Endothelial cell of hepatic sinusoid (primary cell): Measurements from ENCODE around the gene PSIP1.
"Not testable (repeated sequence)": the region's sequence is repeated elsewhere in the genome, so short reads cannot be mapped to it uniquely, and the experiment has no call there.

Source experiments
- in situ Hi-C: cut with HindIII; loops from 2 replicates; pipeline ENCODE4 v1.10.0; 2017; ENCODE audit warnings: low sequenced_read_pairs

Gene PSIP1

GRCh38 chr9:15510789-15511575 is at the start of gene PSIP1:
PSIP1 (minus strand) TSS chr9:15510970; CDS start chr9:15510188, 782 bp downstream.
- in situ Hi-C loops: no loop called here

GRCh38 chr9:15553528-15553898 is 42.7 kb upstream of the PSIP1 start:
- in situ Hi-C loops: no loop called here

DNA sequence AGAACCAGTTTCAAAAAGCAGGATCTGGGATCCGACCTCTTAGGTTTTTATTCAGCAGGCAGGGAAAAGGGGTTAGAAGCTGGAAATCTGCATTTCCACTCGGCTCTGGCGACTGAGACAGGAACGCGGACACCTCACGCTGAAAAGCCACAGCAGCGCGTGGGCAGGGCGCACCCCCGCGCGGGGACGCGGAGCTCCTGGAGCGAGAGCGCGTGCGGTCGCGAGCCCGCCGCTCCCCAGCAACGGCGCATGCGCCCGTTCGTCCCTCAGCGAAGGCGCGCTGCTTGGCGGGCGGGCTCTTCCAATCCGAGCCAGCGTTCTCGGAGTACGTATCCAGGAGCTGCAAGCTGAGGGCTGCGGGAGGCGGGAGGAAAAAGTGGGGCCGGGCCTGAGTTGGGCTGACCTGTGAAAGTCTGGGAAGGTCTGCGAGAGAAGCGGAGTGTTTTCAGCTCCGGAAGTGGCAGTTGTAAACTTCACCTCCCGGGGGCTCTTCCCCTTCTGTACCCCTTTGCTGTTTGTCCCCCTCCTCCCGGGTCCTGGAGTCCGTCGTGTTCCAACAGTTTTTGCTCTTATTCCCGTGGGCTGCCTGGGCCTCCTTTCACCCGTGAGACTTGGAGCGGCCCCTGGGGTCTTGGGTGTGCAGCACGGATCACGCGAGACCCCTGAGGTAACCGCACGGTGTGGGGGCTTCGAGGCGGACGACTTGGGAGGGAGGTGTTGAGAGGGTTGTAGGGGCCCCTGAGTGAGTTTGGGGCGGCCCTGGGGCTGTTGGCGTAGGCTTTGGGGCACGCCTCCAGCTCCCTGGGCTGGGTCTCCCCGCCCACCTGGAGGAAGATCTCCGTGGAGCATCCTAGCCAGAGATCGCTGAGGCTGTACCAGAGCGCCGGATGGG is 42.1 kb upstream of the PSIP1 start, which contains the start of gene CCDC171:
TSS of gene CCDC171 (plus strand) at position 408 of the 892 bp plus-strand sequence. CDS start 11,046 bp downstream, outside the sequence.
- in situ Hi-C loops: no loop called here

DNA sequence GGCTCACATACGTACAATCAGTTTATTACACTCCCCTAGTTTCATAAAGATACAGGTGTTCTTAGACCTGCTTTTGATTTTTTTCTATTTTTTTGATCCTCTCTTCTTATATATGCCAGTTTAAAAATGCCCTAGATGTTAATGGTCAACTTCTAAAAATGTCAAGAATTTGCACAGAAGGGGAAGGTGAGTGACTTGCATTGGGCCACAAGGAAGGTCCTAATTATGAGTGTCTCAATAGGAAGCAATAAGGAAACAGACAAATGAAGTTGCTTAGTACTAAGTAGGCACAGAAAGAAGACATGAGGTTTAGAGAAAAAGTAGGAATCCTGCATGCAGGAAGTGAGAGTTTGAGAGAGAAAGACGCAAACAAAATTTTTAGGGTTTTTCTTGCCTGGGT is 38.8 kb upstream of the PSIP1 start:
- in situ Hi-C loops: no loop called here

- in situ Hi-C loops: no loop called here
These were observed 32.5 kb upstream of the PSIP1 start for GRCh38 chr9:15543047-15543813.

- in situ Hi-C loops: no loop called here
These were observed 31.9 kb upstream of the PSIP1 start for GRCh38 chr9:15542624-15543023.

DNA sequence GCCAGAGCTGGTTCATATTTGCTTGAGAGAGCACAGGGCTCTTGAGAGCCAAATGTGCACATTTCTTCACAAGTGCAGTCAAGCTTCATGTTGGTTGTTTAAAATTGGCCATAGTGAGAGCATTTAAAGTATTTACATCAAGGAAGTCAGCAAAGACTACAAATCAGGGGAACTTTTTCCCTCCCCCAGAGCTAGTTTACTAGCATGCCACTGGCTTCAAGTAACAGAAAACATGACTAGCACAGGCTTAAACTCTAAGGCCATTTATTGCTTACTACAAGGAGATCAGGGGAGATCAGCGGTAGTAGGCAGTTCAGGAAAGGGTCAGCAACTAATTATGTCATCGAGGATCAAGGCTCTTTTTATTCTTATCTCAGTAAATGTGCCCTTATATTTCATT is 31.1 kb upstream of the PSIP1 start:
- in situ Hi-C loops: no loop called here

DNA sequence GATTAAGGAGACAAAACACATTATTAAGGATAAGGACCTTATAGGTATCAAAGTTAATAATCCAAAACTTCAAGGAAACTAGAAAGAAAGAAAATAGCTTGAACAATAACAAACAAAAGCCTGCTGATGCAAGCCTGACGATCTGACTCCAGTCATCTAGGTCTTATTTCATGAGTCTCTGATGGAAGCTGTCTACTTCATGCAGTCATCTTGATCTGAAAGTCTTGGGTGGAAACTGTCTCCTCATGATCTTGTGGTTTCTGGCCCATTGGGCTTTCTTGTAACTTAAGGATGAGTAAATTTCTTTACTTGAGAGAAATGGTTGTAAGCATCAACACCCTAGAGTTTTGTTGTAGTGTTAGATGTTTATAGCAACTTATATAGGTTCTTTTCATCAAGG is 20.6 kb upstream of the PSIP1 start:
- in situ Hi-C loops: no loop called here

DNA sequence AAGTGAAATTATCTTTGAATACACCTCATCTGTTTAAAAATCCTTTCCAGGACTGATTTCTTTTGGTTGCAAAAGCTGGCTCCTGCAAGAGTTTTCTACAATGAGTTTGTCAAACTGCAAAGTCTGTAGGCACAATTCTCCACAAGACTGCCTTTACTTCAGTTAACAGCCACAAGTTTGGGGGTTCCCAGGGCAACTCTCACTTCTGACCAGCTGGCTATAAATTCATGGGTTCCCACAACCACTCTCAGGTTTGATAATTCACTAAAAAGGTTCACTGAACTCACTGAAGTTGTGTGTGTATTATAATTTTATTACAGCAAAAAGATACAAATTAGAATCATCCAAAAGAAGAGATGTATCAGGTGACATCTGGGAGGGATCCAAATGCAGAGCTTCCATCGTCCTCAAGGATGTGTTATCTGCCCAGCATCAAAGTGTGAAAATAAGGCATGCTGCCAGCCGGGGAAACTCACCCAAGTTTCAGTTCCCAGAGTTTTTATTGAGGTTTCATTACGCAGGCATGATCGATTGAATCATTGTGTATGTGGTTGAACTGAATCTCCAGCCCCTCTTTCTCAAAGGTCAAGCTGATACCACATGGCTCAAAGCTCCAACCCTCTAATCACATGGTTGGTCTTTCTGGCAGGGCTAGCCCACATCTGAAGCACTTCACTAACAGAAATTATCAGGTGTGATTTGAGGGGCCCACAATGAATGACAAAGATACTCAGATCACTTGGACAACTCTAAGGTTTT is 19.0 kb upstream of the PSIP1 start:
- in situ Hi-C loops: no loop called here

DNA sequence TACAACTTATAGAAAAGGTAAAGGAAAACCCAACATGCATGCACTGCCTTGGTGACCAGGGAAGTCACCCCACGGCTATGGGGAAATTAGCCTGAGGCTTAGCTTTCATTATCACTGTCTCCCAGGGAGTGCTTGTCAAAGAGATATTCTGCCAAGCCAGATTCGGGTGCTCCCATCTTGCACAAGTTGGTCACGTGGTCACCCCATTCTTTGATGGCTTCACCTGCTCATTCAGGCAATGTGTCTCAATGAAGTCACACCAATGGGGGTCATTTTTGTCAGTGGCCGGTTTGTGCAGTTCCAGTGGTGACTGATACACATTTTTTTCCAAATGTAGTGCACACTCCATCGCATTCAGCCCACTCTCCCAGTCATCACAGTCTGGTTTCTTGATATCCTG is 16.3 kb upstream of the PSIP1 start:
- in situ Hi-C loops: not testable (repeated sequence)

DNA sequence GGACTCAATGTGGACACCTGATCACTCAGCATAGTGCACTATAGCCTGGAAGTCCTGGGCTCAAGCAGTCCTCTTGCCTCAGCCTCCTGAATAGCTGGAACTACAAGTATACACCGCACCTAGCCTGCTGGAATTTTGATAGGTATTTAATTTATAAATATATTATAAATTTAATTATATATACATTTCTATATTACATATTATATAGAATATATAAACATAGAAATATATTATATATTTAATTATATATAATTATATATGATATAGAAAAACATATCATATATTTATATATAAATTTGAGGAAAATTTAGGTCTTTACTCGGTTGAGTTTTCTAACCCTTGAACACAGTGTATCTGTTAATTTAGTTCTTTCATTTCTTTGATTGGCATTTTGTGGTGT is 15.2 kb upstream of the PSIP1 start:
- in situ Hi-C loops: no loop called here

DNA sequence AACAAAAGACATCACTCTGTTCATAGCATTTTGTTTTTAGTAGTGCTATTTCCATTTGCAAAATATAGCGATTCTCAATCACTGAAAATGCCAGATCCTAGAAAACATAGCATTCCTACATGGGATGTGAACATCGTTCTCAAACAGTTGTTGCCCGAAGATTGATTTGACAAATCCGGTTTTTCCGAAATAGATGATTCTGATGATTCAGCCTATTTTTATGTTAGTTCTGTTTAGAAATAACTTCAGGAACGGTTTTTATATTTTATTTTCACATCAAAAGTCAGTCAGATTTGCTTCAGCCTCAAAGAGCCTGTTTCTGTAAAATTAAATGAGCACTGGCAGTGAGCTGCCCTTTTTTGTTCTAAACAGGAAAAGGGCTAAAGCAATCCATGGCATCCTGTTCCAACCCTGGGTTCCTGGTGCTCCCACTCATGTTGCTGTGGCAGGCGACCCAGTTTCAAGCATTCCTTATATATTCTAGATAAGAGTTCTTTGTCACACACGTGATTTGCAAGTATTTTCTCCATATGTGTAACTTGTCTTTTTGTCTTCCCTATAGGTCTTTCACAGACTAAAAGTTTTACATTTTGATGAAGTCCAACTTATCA is 14.2 kb upstream of the PSIP1 start:
- in situ Hi-C loops: no loop called here

DNA sequence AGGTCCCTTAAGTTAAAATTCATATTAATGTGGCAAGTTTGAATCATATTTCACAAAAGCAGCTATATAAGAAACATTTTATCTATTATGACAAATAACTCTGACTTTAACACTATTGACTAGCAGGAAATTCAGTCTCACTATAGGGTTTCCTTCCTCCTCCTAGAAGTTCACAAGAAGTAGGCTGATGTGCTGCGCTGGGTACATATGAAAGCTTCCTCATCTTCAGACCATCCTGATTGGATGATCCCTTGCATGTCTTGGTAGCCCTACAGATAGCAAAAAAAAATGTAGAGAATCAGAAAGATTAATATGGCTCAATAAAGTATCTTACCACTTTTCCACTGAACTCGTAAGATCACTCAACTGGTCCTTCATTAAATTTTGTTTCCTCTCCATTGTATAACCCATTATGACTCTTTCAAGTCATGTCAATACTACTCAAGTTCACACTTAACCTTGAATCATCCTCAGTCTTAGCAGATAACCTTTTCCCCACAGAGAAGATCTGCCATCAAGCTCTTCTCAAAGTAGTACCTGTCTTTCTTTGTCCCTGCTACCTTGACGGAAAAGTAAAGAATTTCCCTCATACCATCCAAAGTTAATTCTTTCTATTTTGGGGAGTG is 11.5 kb upstream of the PSIP1 start:
- in situ Hi-C loops: no loop called here

- in situ Hi-C loops: no loop called here
These were observed 10.5 kb upstream of the PSIP1 start for GRCh38 chr9:15521254-15521653.

- in situ Hi-C loops: no loop called here
These were observed 9.1 kb upstream of the PSIP1 start for GRCh38 chr9:15519831-15520230.

DNA sequence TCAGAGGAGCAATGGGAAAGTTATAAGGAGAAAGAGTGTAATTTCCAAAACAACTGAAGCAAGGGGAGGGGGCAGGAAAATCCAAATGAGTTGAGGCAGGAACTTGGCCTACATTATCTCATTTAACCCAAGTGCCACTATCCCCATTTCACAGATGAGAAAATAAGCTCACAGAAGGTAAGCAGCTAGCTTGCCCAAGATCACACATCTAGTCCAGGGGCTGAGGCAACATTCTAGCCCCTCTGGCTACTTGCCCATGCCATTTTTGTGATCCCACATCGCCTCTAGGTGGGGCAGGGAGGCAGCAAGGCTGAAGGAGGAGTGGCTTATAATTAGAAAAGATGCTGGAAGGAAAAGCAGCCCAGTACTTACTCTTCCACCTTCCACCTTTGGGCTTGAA is 2.6 kb upstream of the PSIP1 start:
- in situ Hi-C loops: no loop called here

GRCh38 chr9:15512889-15513288 is 2.1 kb upstream of the PSIP1 start:
- in situ Hi-C loops: no loop called here

DNA sequence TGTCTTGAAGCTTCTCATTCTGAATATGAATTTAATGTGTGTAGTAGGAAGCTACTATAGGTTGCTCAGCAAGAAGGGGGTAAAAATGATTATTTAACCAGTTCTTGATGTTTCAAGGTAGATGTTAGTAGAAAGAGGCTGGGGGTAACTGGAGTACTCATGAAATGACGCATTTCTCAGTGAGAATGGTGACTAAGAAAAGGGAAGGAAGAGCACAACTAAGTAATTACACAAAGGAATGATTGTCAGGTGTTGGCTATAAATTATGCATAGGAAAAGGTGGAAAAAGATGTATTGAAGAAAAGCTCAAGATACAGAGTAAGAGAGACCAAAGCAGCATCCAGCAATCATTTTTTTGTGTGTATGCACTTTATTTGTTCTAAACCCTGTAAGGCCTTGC is 1.4 kb upstream of the PSIP1 start:
- in situ Hi-C loops: no loop called here

DNA sequence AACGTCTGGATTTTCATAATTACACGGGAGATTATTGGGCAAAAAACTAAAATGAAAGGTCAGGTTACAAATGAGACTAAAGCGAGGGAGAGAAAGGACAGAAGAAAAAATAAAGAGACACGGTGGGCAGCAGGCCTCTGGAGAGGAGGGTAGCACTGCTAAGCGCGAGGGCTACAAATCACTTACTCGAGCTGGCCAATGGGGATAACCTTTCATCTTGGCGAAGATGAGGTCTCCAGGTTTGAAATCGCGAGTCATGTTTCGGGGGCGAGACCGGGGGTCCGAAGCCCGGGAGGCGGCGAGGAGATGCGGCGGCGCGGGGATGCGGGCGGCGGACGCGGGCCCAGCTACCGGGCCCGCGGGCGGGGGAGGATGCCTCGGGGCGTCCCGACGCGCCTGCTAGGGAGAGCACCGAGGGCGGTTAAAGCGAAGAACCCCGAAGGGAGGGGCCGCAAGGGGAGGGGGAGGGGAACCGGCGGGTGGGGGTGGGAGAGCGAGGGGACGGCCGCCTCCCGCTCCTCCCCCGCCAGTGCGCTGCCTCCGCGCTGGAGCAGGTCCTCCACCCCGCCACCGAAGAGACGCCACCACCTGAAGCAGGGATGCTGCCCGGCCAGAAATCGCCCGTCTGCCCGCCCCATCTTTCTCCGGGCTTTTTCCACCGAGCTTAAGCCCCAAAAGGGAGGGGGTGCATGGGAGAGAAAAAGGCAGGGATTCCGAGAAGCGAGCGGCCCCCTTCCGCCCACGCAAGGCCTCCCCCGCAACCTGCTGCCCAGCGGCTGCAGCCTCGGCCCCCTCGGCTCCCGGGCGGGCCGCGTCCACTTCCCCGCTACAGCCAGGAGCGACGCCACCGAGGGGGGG is 610 bp downstream of the PSIP1 start:
- in situ Hi-C loops: no loop called here
